Esophagus squamous epithelium (tissue), 4 donors: Measurements from ENCODE around the gene GALNTL6.

Experiments
- POLR2A ChIP-seq, 4 donors: fragments of 450-650 bp; IDR thresholded peaks; one replicate each; pipeline ENCODE4 v1.6.1; 2017; ENCODE audit warnings: antibody characterized with exemption in 4 of 4, mild to moderate bottlenecking in 4 of 4, moderate library complexity in 3 of 4
- TF ChIP-seq, protein P1 (sequence below), 6 experiments: fragments of 450-650 bp in 4 of 6; fragments of 200-600 bp in 2 of 6; sonication (generic) in 2 of 6; IDR thresholded peaks; one replicate each; pipeline ENCODE4 v1.5.1; 2016 to 2019; ENCODE audit warnings: antibody characterized with exemption in 6 of 6, mild to moderate bottlenecking in 4 of 6, moderate library complexity in 4 of 6

DNA sequence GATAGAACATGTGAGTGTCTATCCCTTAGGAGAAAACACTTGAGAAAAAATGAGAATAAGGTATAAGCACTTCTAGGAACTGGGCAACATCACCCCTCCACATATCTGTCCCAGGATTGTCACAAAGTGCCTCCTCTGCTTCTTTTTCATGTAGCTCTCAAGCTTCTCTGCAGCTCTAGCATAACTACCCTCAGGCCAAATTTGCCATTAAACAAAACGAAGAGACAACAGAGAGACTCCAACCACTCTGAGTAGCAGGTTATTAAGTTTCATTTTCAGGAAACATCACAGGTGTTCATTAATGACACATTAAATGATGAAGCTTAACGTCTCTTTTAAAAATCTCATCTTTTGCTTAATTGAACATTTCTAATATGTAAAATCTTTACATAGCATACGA is 580.0 kb downstream of the GALNTL6 start:
- TF ChIP-seq, protein P1, sequence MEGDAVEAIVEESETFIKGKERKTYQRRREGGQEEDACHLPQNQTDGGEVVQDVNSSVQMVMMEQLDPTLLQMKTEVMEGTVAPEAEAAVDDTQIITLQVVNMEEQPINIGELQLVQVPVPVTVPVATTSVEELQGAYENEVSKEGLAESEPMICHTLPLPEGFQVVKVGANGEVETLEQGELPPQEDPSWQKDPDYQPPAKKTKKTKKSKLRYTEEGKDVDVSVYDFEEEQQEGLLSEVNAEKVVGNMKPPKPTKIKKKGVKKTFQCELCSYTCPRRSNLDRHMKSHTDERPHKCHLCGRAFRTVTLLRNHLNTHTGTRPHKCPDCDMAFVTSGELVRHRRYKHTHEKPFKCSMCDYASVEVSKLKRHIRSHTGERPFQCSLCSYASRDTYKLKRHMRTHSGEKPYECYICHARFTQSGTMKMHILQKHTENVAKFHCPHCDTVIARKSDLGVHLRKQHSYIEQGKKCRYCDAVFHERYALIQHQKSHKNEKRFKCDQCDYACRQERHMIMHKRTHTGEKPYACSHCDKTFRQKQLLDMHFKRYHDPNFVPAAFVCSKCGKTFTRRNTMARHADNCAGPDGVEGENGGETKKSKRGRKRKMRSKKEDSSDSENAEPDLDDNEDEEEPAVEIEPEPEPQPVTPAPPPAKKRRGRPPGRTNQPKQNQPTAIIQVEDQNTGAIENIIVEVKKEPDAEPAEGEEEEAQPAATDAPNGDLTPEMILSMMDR (IDR thresholded peaks at IDR 0.05) = no peak
- no peak for TF ChIP-seq POLR2A (IDR thresholded peaks at IDR 0.05)
